Activated CD4-positive, alpha-beta memory T cell treated with anti-CD3 and anti-CD28 coated beads for 36 hours (primary cell): ENCODE data around the gene CCDC170. TPM values are rescaled to one million over a fixed set of nuclear protein-coding genes. Genes with fewer than 3 reads are reported as not detected.
A peak's percentile ranks its signal among the peaks of the same experiment; 100 is the strongest.

Source experiments
- CTCF ChIA-PET: fragments of 350-600 bp; sonication (Branson Sonifier 250); formaldehyde crosslinking; loops from one replicate; lab custom pipeline; 2021; ENCODE audit warnings: antibody characterized with exemption, inconsistent platforms; lab: Charles Lee
- POLR2A ChIA-PET: fragments of 350-600 bp; sonication (Branson Sonifier 250); formaldehyde crosslinking; loops from one replicate; lab custom pipeline; 2021; ENCODE audit warnings: antibody characterized with exemption; lab: Charles Lee
- DNase-seq: peaks from one replicate; pipeline ENCODE4 v3.0.0-alpha.2; 2020
- H3K27ac Mint-ChIP-seq: one replicate; pipeline ENCODE4 v1.8.0; 2021; ENCODE audit warnings: mixed read lengths
- H3K27me3 Mint-ChIP-seq: one replicate; pipeline ENCODE4 v1.8.0; 2021; ENCODE audit warnings: mixed read lengths
- H3K36me3 Mint-ChIP-seq: one replicate; pipeline ENCODE4 v1.8.0; 2021; ENCODE audit warnings: mixed read lengths
- H3K4me1 Mint-ChIP-seq: one replicate; pipeline ENCODE4 v1.8.0; 2021; ENCODE audit warnings: low read depth, mixed read lengths
- H3K4me3 Mint-ChIP-seq: one replicate; pipeline ENCODE4 v1.8.0; 2021; ENCODE audit warnings: mild to moderate bottlenecking, mixed read lengths
- H3K9me3 Mint-ChIP-seq: one replicate; pipeline ENCODE4 v1.8.0; 2021; ENCODE audit warnings: mixed read lengths
- intact Hi-C: fragments of 100-400 bp; cut with micrococcal nuclease; formaldehyde crosslinking; loops from one replicate; pipeline ENCODE4 v1.15.1; 2023
- total RNA-seq, 2 experiments: library from RNA; stranded (reverse); gene quantifications; one replicate each; pipeline ENCODE4 v1.2.3, GENCODE V29; 2021

Gene CCDC170
- total RNA-seq, 2 experiments from 2014 or later, result not detected

DNA sequence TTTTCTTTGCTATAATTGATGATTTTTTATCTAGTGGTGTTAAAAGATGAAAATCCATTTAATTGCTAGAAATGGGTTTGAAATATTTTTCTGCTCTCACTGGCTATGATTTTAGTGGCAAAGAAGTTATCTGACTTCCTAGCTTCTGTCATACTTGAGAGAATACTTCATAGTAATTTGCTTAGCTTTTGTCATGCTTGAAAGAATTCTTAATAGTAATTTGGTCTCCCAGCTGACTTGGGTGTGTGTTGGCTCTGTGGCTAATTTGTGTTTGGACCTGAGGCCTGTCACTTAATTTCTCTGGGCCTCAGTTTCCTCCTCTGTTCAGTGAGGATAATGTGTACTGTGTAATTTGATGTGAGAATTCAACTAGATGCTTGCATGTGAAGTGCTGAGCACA is 29.1 kb upstream of the CCDC170 start:
- Mint-ChIP-seq H3K27me3 (no peaks in the 10 kb centered on the region), H3K27ac (no peak overlapping the region), H3K9me3 (no peaks in the 10 kb centered on the region), H3K4me3 (no peak overlapping the region), H3K36me3 (peaks cover 8% of the 10 kb centered on the region), H3K4me1 (peaks cover 6% of the 10 kb centered on the region)
- ChIA-PET CTCF (no interaction called here), POLR2A (no interaction called here)
- intact Hi-C loops, result no loop called here
- no peak for DNase-seq

DNA sequence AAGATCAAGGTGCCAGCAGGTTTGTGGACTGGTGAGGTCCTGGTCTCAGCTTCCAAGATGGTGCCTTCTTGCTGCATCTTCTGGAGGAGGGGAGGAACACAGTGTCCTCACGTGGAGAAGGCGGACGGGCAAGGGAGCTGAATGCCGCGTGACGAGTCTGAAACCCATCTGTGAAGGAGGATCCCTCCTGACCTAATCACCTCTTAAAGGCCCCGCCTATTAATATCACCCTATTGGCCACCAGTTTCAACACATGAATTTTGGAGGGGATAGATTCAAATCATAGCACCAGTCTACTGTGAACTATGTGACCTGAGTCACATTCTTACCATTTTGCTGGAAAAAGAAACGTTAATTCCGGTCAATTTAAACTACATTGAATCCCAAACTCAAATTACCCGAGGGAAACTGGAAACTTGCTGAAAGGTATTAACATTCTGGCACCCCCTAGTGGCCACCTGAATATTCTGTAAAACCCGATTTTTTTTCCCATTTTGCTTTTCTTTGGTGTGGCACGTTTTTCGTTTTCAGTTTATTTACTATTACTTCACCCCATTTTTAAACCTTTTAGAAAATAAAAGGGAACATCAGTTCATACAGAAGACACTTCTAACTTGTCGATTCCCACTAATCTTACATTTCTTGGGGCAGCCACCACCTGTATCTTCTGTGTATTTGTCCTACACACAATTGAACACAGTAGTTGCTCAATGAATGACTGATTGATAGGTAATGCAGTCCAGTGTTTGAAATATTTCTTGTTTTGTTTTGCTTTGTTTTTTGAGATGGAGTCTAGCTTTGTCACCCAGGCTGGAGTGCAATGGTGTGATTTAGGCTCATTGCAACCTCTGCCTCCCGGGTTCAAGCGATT is 17.9 kb upstream of the CCDC170 start:
- Mint-ChIP-seq H3K4me1 (peaks cover 5% of the 10 kb centered on the region), H3K27me3 (no peaks in the 10 kb centered on the region), H3K27ac (no peak overlapping the region), H3K36me3 (no peaks in the 10 kb centered on the region), H3K4me3 (no peak overlapping the region), H3K9me3 (no peaks in the 10 kb centered on the region)
- ChIA-PET CTCF (interaction anchor here (0.7 to 2.3 kb wide), 6 partner anchors 8 to 70 kb away, joined by 3 to 9 read pairs (median 3); partner anchors contain the start of gene RMND1), POLR2A (no interaction called here)
- peak; percentile 38 for DNase-seq
- intact Hi-C loops, result loop anchor here (1.0 to 5.0 kb wide), 3 partner anchors 23 to 69 kb away; partner anchors contain the start of gene RMND1

GRCh38 chr6:151477726-151478125 is 16.1 kb upstream of the CCDC170 start:
- Mint-ChIP-seq H3K36me3 (no peaks in the 10 kb centered on the region), H3K4me1 (peaks cover 20% of the 10 kb centered on the region), H3K9me3 (no peaks in the 10 kb centered on the region), H3K27ac (no peak overlapping the region), H3K27me3 (no peaks in the 10 kb centered on the region), H3K4me3 (no peak overlapping the region)
- intact Hi-C loops, result loop anchor here (2.0 to 5.0 kb wide), 2 partner anchors 25 to 70 kb away; partner anchors contain the start of gene RMND1
- POLR2A ChIA-PET, result no interaction called here
- CTCF ChIA-PET, result no interaction called here
- DNase-seq, result no peak

DNA sequence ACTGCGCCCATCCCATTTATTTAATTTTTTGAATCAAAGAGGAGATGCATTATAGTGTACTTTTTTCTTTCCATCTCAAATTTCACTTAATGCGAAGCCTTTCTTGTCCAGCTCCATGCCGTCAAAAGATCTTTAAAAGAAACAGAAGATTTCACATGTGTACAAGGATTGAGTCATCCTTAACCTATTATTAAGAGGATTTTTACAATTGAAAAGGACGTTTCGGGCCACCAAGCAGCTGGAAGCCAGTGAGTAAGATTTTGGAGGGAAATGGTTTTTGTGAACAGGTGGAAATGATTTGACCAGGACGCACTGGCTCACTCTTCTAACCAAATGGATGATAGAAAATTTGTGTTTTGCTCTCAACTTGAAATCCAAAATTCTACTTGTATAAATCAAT is 15.1 kb upstream of the CCDC170 start:
- ChIA-PET CTCF (no interaction called here), POLR2A (no interaction called here)
- no peaks in the 10 kb centered on the region for H3K36me3 Mint-ChIP-seq
- H3K27ac Mint-ChIP-seq, result no peak overlapping the region
- no peak for DNase-seq
- H3K27me3 Mint-ChIP-seq, result no peaks in the 10 kb centered on the region
- no peaks in the 10 kb centered on the region for H3K9me3 Mint-ChIP-seq
- peaks cover 24% of the 10 kb centered on the region for H3K4me1 Mint-ChIP-seq
- intact Hi-C loops, result loop anchor here (5.0 kb wide), 1 partner anchor 71 kb away; no protein-coding TSS in a partner anchor
- H3K4me3 Mint-ChIP-seq, result no peak overlapping the region

- no peak for DNase-seq
- ChIA-PET POLR2A (interaction anchor here (1.6 kb wide), 1 partner anchor 30 kb away, joined by 4 read pairs; the partner anchor contains the start of gene RMND1), CTCF (interaction anchor here (1.0 to 1.4 kb wide), 2 partner anchors 15 to 76 kb away, joined by 3 to 4 read pairs; no protein-coding TSS in a partner anchor)
- Mint-ChIP-seq H3K27me3 (no peaks in the 10 kb centered on the region), H3K4me3 (no peak overlapping the region), H3K4me1 (peaks cover 22% of the 10 kb centered on the region), H3K27ac (peak overlapping the region; percentile 58), H3K36me3 (no peaks in the 10 kb centered on the region), H3K9me3 (no peaks in the 10 kb centered on the region)
- intact Hi-C loops, result no loop called here
Measured at GRCh38 chr6:151481786-151482185, 12.0 kb upstream of the CCDC170 start.

- ChIA-PET POLR2A (interaction anchor here (0.7 kb wide), 1 partner anchor 29 kb away, joined by 3 read pairs; no protein-coding TSS in a partner anchor), CTCF (interaction anchor here (0.6 to 1.4 kb wide), 3 partner anchors 14 to 109 kb away, joined by 3 to 4 read pairs (median 3); no protein-coding TSS in a partner anchor)
- Mint-ChIP-seq H3K36me3 (no peaks in the 10 kb centered on the region), H3K4me3 (peak overlapping the region; percentile 59), H3K27ac (peak overlapping the region; percentile 81), H3K4me1 (peaks cover 22% of the 10 kb centered on the region), H3K9me3 (no peaks in the 10 kb centered on the region), H3K27me3 (no peaks in the 10 kb centered on the region)
- no peak for DNase-seq
- intact Hi-C loops, result no loop called here
Measured at GRCh38 chr6:151482290-151482689, 11.5 kb upstream of the CCDC170 start.

GRCh38 chr6:151483994-151484393 is 9.8 kb upstream of the CCDC170 start:
- H3K4me3 Mint-ChIP-seq, result no peak overlapping the region
- CTCF ChIA-PET, result interaction anchor here (1.4 kb wide), 1 partner anchor 9 kb away, joined by 3 read pairs; no protein-coding TSS in a partner anchor
- intact Hi-C loops, result no loop called here

GRCh38 chr6:151488226-151488625 is 5.6 kb upstream of the CCDC170 start:
- POLR2A ChIA-PET, result no interaction called here
- H3K27me3 Mint-ChIP-seq, result peaks cover 11% of the 10 kb centered on the region
- no peak overlapping the region for H3K27ac Mint-ChIP-seq
- H3K9me3 Mint-ChIP-seq, result no peaks in the 10 kb centered on the region
- no peak overlapping the region for H3K4me3 Mint-ChIP-seq
- no peaks in the 10 kb centered on the region for H3K36me3 Mint-ChIP-seq
- H3K4me1 Mint-ChIP-seq, result peaks cover 3% of the 10 kb centered on the region
- DNase-seq, result no peak
- intact Hi-C loops, result no loop called here
- CTCF ChIA-PET, result no interaction called here

More at GRCh38 chr6:151483994-151484393, 9.8 kb upstream of the CCDC170 start:
- H3K36me3 Mint-ChIP-seq, result no peaks in the 10 kb centered on the region
- H3K27me3 Mint-ChIP-seq, result no peaks in the 10 kb centered on the region
- POLR2A ChIA-PET, result no interaction called here
- H3K9me3 Mint-ChIP-seq, result no peaks in the 10 kb centered on the region
- H3K27ac Mint-ChIP-seq, result no peak overlapping the region
- peaks cover 22% of the 10 kb centered on the region for H3K4me1 Mint-ChIP-seq
- no peak for DNase-seq

GRCh38 chr6:151490996-151491395 is 2.8 kb upstream of the CCDC170 start:
- peaks cover 32% of the 10 kb centered on the region for H3K27me3 Mint-ChIP-seq
- H3K9me3 Mint-ChIP-seq, result no peaks in the 10 kb centered on the region
- CTCF ChIA-PET, result interaction anchor here (0.7 kb wide), 1 partner anchor 24 kb away, joined by 3 read pairs; no protein-coding TSS in a partner anchor
- POLR2A ChIA-PET, result no interaction called here
- no peak overlapping the region for H3K27ac Mint-ChIP-seq
- no peaks in the 10 kb centered on the region for H3K36me3 Mint-ChIP-seq
- no peak for DNase-seq
- peaks cover 12% of the 10 kb centered on the region for H3K4me1 Mint-ChIP-seq
- intact Hi-C loops, result no loop called here
- no peak overlapping the region for H3K4me3 Mint-ChIP-seq

DNA sequence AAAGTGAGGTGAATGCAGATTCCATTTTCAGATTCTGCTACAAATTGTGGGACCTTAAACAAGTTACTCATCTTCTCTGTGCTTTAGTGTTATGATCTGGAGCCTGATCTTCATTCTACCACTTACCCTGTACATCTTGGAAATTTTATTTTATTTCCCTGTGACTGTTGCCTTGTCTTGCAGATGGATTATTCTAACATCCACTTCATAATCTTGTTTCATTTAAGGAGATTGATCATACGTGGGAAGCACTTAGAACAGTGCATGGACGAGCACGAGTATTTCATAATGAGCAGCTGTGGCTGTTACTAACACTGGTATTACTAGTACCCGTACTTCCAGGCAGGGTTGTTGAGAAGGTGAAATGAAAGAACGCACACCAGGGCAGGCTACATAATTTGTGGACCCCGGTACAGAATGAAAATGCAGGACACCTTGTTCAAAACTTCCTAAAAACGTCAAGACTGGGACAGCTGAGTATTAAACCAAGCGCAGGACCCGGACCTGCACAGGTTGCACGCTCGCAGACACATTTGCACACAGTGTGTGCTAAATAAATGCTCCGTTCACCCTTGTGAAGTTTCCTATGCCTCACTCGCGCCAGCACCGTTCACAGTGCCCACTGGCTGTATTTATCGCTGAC is 535 bp upstream of the CCDC170 start:
- Mint-ChIP-seq H3K27ac (no peak overlapping the region), H3K9me3 (no peaks in the 10 kb centered on the region), H3K36me3 (no peaks in the 10 kb centered on the region), H3K4me1 (peaks cover 13% of the 10 kb centered on the region), H3K4me3 (peak overlapping the region; percentile 31), H3K27me3 (peaks cover 33% of the 10 kb centered on the region)
- intact Hi-C loops, result loop anchor here (1.0 kb wide), 1 partner anchor 8 kb away; no protein-coding TSS in a partner anchor
- POLR2A ChIA-PET, result no interaction called here
- DNase-seq, result no peak
- CTCF ChIA-PET, result no interaction called here

DNA sequence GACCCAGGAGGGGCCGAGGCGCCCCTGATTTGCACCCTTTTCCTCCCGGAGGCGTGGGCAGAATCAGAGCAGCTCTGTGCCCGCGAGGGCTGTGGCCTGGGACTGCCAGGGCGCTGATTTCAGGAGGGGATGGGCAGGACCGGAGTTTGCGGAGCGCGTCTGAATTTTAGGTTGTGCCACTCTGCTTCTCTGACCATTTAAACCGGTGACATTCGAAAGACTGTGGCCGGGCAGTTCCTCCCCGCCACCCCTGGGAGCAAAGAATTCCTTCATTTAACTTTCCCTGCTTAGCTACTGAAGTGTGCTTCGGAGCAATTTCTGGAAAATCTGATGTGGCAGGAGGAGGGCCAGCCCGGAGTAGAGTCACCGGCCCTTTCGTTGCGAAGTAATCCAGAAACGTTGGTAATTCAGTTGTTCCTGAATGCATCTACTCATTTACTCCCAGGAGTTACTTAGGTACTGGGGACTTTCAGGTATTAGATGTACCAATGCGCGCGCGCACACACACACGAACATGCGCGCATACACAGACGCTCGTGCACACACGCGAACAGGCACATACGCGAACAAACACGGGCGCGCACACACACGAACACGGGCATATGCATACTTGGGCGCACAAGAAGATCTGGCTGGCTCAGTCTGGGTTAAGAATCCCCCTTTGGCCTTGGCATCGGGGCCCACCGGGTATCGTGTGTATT is 568 bp downstream of the CCDC170 start:
- no peaks in the 10 kb centered on the region for H3K36me3 Mint-ChIP-seq
- ChIA-PET POLR2A (no interaction called here), CTCF (no interaction called here)
- intact Hi-C loops, result no loop called here
- H3K4me1 Mint-ChIP-seq, result peaks cover 17% of the 10 kb centered on the region
- H3K27ac Mint-ChIP-seq, result no peak overlapping the region
- H3K4me3 Mint-ChIP-seq, result peak overlapping the region; percentile 71
- H3K9me3 Mint-ChIP-seq, result no peaks in the 10 kb centered on the region
- peak; percentile 50 for DNase-seq
- H3K27me3 Mint-ChIP-seq, result peaks cover 34% of the 10 kb centered on the region
